OCI-LY7 (cell line): ENCODE data around the gene TMTC2. TPM values are rescaled to one million over a fixed set of nuclear protein-coding genes. Genes with fewer than 3 reads are reported as not detected.

ENCODE experiments used
- BruUV-seq: library from RNA; stranded (reverse); fragments of 400-500 nt; replicated peaks from 2 replicates; lab custom pipeline; 2021; lab: Mats Ljungman, UMichigan
- CTCF ChIA-PET: fragments of 300-600 bp; sonication (Branson Sonifier 250); formaldehyde crosslinking; loops from one replicate; lab custom pipeline; 2022; ENCODE audit warnings: antibody characterized with exemption; ENCODE audit not compliant: unreplicated experiment; lab: Charles Lee
- POLR2A ChIA-PET: fragments of 300-600 bp; sonication (Branson Sonifier 250); formaldehyde crosslinking; loops from one replicate; lab custom pipeline; 2022; ENCODE audit warnings: antibody characterized with exemption; lab: Charles Lee
- DNase-seq: peaks from one replicate; pipeline ENCODE4 v3.0.0-alpha.2; 2015; ENCODE audit warnings: low spot score
- H2AFZ ChIP-seq: fragments of 200-600 bp; sonication (generic), shearing (Covaris generic); 2 replicates; pipeline ENCODE4 v1.6.1; 2014; ENCODE audit warnings: mild to moderate bottlenecking, antibody characterized with exemption, low read length, moderate library complexity
- H3K27ac ChIP-seq: fragments of 200-600 bp; sonication (generic); 2 replicates; pipeline ENCODE4 v1.5.1; 2014; ENCODE audit warnings: mixed run types, low read depth, mild to moderate bottlenecking, moderate library complexity, low read length, inconsistent platforms; ENCODE audit not compliant: poor library complexity, severe bottlenecking
- H3K36me3 ChIP-seq: fragments of 200-600 bp; sonication (generic); 2 replicates; pipeline ENCODE4 v1.6.1; 2014; ENCODE audit warnings: mild to moderate bottlenecking, antibody characterized with exemption, low read length, moderate library complexity, mixed read lengths; ENCODE audit not compliant: insufficient read depth
- H3K4me1 ChIP-seq: fragments of 200-600 bp; sonication (generic); 2 replicates; pipeline ENCODE4 v1.5.1; 2014; ENCODE audit warnings: mild to moderate bottlenecking, low read length; ENCODE audit not compliant: insufficient read depth, poor library complexity, severe bottlenecking
- H3K4me2 ChIP-seq: fragments of 200-600 bp; sonication (generic); 2 replicates; pipeline ENCODE4 v1.6.1; 2014; ENCODE audit warnings: mild to moderate bottlenecking, low read length
- H3K4me3 ChIP-seq: fragments of 200-600 bp; sonication (generic); 2 replicates; pipeline ENCODE4 v1.5.1; 2014; ENCODE audit warnings: mild to moderate bottlenecking, low read depth, low read length; ENCODE audit not compliant: poor library complexity, severe bottlenecking
- H3K79me2 ChIP-seq: fragments of 200-600 bp; sonication (generic); 2 replicates; pipeline ENCODE4 v1.6.1; 2016; ENCODE audit warnings: low read depth, mild to moderate bottlenecking, low read length, moderate library complexity, mixed read lengths; ENCODE audit not compliant: insufficient read depth
- H3K9me2 ChIP-seq: fragments of 200-600 bp; sonication (generic); 2 replicates; pipeline ENCODE4 v1.6.1; 2016; ENCODE audit warnings: mild to moderate bottlenecking, low read length, mixed read lengths; ENCODE audit not compliant: insufficient read depth
- H3K9me3 ChIP-seq: fragments of 200-600 bp; sonication (generic); 2 replicates; pipeline ENCODE4 v1.6.1; 2014; ENCODE audit warnings: mild to moderate bottlenecking, mixed run types, low read length, mixed read lengths
- H4K20me1 ChIP-seq: fragments of 200-600 bp; sonication (generic); 2 replicates; pipeline ENCODE4 v1.6.1; 2014; ENCODE audit warnings: mild to moderate bottlenecking, antibody characterized with exemption, low read length, moderate library complexity, mixed read lengths; ENCODE audit not compliant: insufficient read depth
- CTCF ChIP-seq: fragments of 200-600 bp; sonication (generic); conservative IDR thresholded peaks from 2 replicates; pipeline ENCODE4 v1.5.1; 2014; ENCODE audit warnings: mild to moderate bottlenecking, antibody characterized with exemption, low read length, moderate library complexity, mixed read lengths
- EZH2phosphoT487 ChIP-seq: fragments of 200-600 bp; sonication (generic); IDR thresholded peaks from 2 replicates; pipeline ENCODE4 v1.6.1; 2018; ENCODE audit warnings: low read depth, borderline replicate concordance, mild to moderate bottlenecking, mixed run types, antibody characterized with exemption, low read length, moderate library complexity, mixed read lengths
- intact Hi-C: fragments of 100-400 bp; cut with micrococcal nuclease; formaldehyde crosslinking; loops from one replicate; pipeline ENCODE4 v1.10.0; 2022; ENCODE audit not compliant: unreplicated experiment
- total RNA-seq, 2 experiments: library from RNA; depleted of rRNA in 1 of 2; stranded (reverse); fragments of >200 nt in 1 of 2; shearing (Covaris generic) in 1 of 2; gene quantifications; 2 replicates each; pipeline ENCODE4 v1.2.3, GENCODE V29; 2014 to 2022

Gene TMTC2
- total RNA-seq, 2 experiments from 2014 or later, result 5.6 to 8.1 TPM

GRCh38 chr12:82970614-82971013, 283.9 kb downstream of the TMTC2 start:
- H2AFZ ChIP-seq, result no peak overlapping the region
- no peak for TF ChIP-seq EZH2phosphoT487
- TF ChIP-seq CTCF, result no peak
- no peaks in the 10 kb centered on the region for H3K79me2 ChIP-seq
- ChIA-PET POLR2A (no interaction called here), CTCF (no interaction called here)
- no peak for DNase-seq
- no peaks in the 10 kb centered on the region for H4K20me1 ChIP-seq
- no TSS peak for BruUV-seq
- H3K36me3 ChIP-seq, result no peaks in the 10 kb centered on the region
- H3K9me2 ChIP-seq, result no peaks in the 10 kb centered on the region
- no peak overlapping the region for H3K4me2 ChIP-seq
- no peaks in the 10 kb centered on the region for H3K4me1 ChIP-seq
- H3K27ac ChIP-seq, result no peak overlapping the region
- no peak overlapping the region for H3K4me3 ChIP-seq
- no peaks in the 10 kb centered on the region for H3K9me3 ChIP-seq
- intact Hi-C loops, result no loop called here

- no peak for DNase-seq
- no peaks in the 10 kb centered on the region for H3K79me2 ChIP-seq
- CTCF ChIA-PET, result no interaction called here
Observed at GRCh38 chr12:82971584-82971983, 284.9 kb downstream of the TMTC2 start.

More at GRCh38 chr12:82971584-82971983, 284.9 kb downstream of the TMTC2 start:
- BruUV-seq, result no TSS peak
- TF ChIP-seq EZH2phosphoT487 (no peak), CTCF (no peak)
- intact Hi-C loops, result no loop called here
- Histone ChIP-seq H3K36me3 (no peaks in the 10 kb centered on the region), H3K9me3 (no peaks in the 10 kb centered on the region), H3K4me1 (no peaks in the 10 kb centered on the region), H4K20me1 (no peaks in the 10 kb centered on the region), H3K27ac (no peak overlapping the region), H2AFZ (no peak overlapping the region), H3K4me3 (no peak overlapping the region), H3K4me2 (no peak overlapping the region), H3K9me2 (no peaks in the 10 kb centered on the region)
- POLR2A ChIA-PET, result interaction anchor here (1.0 kb wide), 1 partner anchor 472 kb away, joined by 3 read pairs; no protein-coding TSS in a partner anchor
